Mesenchymal stem cell (in vitro differentiated cells and primary cell): ENCODE data around the gene HADH.

Source experiments
- DNase-seq: peaks from one replicate; pipeline ENCODE4 v3.0.0-alpha.2; 2013
- H2AFZ ChIP-seq: one replicate; pipeline ENCODE4 v1.6.1; 2013; ENCODE audit warnings: low read depth, mild to moderate bottlenecking, control low read depth, inconsistent platforms, low read length, moderate library complexity
- H2AK5ac ChIP-seq: 2 replicates; pipeline ENCODE4 v1.6.1; 2013; ENCODE audit warnings: low read length, moderate library complexity, mild to moderate bottlenecking, inconsistent platforms; ENCODE audit not compliant: severe bottlenecking
- H2BK120ac ChIP-seq: one replicate; pipeline ENCODE4 v1.6.1; 2013; ENCODE audit warnings: low read depth, mild to moderate bottlenecking, inconsistent platforms, low read length, moderate library complexity
- H2BK12ac ChIP-seq, 2 experiments: one replicate each; pipeline ENCODE4 v1.6.1; 2013; ENCODE audit warnings: inconsistent platforms in 2 of 2, low read length in 2 of 2, mild to moderate bottlenecking in 2 of 2, moderate library complexity in 2 of 2, control low read depth in 1 of 2
- H2BK15ac ChIP-seq: one replicate; pipeline ENCODE4 v1.6.1; 2013; ENCODE audit warnings: mild to moderate bottlenecking, low read depth, inconsistent platforms; ENCODE audit not compliant: poor library complexity, severe bottlenecking
- H2BK5ac ChIP-seq: 2 replicates; pipeline ENCODE4 v1.6.1; 2013; ENCODE audit warnings: low read depth, mild to moderate bottlenecking, low read length, control low read depth, inconsistent platforms; ENCODE audit not compliant: poor library complexity, severe bottlenecking
- H3K14ac ChIP-seq, 2 experiments: one replicate each; pipeline ENCODE4 v1.6.1; 2013; ENCODE audit warnings: inconsistent platforms in 2 of 2, low read length in 2 of 2, control low read depth in 1 of 2, mild to moderate bottlenecking in 1 of 2, moderate library complexity in 1 of 2
- H3K18ac ChIP-seq, 2 experiments: one replicate each; pipeline ENCODE4 v1.6.1; 2013; ENCODE audit warnings: inconsistent platforms in 2 of 2, low read length in 2 of 2, control low read depth in 1 of 2, low read depth in 1 of 2, mild to moderate bottlenecking in 1 of 2
- H3K23ac ChIP-seq, 2 experiments: one replicate each; pipeline ENCODE4 v1.6.1; 2013; ENCODE audit warnings: inconsistent platforms in 2 of 2, low read length in 2 of 2, mild to moderate bottlenecking in 2 of 2, moderate library complexity in 2 of 2, control low read depth in 1 of 2
- H3K27ac ChIP-seq: 2 replicates; pipeline ENCODE4 v1.5.1; 2013; ENCODE audit warnings: mild to moderate bottlenecking, moderate library complexity, low read length, control low read depth, inconsistent platforms; ENCODE audit not compliant: poor library complexity, severe bottlenecking
- H3K27me3 ChIP-seq, 2 experiments: 2 replicates each; pipeline versions ENCODE4 v1.6.1 to v1.7.0; 2013; ENCODE audit warnings: low read length in 2 of 2, mild to moderate bottlenecking in 2 of 2, moderate library complexity in 2 of 2, control low read depth in 1 of 2, inconsistent platforms in 1 of 2; ENCODE audit not compliant: control insufficient read depth in 1 of 2, insufficient read depth in 1 of 2
- H3K36me3 ChIP-seq, 2 experiments: 2 replicates each; pipeline versions ENCODE4 v1.6.1 to v1.7.0; 2013; ENCODE audit warnings: low read length in 2 of 2, control low read depth in 1 of 2, inconsistent platforms in 1 of 2, low read depth in 1 of 2, mild to moderate bottlenecking in 1 of 2; ENCODE audit not compliant: insufficient read depth in 2 of 2, control insufficient read depth in 1 of 2
- H3K4ac ChIP-seq, 2 experiments: one replicate each; pipeline ENCODE4 v1.6.1; 2013; ENCODE audit warnings: inconsistent platforms in 2 of 2, low read length in 2 of 2, mild to moderate bottlenecking in 2 of 2, moderate library complexity in 2 of 2, control low read depth in 1 of 2, low read depth in 1 of 2
- H3K4me1 ChIP-seq: 2 replicates; pipeline ENCODE4 v1.6.1; 2013; ENCODE audit warnings: low read depth, low read length, control low read depth; ENCODE audit not compliant: control insufficient read depth, insufficient read depth
- H3K4me2 ChIP-seq: 2 replicates; pipeline ENCODE4 v1.6.1; 2013; ENCODE audit warnings: low read length, mild to moderate bottlenecking, inconsistent platforms; ENCODE audit not compliant: poor library complexity, severe bottlenecking
- H3K4me3 ChIP-seq, 2 experiments: 2 replicates each; pipeline versions ENCODE4 v1.5.1 to v1.7.0; 2013; ENCODE audit warnings: low read length in 2 of 2, mild to moderate bottlenecking in 2 of 2, control low read depth in 1 of 2, low read depth in 1 of 2; ENCODE audit not compliant: insufficient read depth in 1 of 2
- H3K79me1 ChIP-seq: replicated peaks from 2 replicates; pipeline ENCODE4 v1.6.1; 2013; ENCODE audit warnings: mild to moderate bottlenecking, control low read depth, low read length, inconsistent platforms; ENCODE audit not compliant: poor library complexity, severe bottlenecking
- H3K9ac ChIP-seq: 2 replicates; pipeline ENCODE4 v1.7.0; 2013; ENCODE audit warnings: mild to moderate bottlenecking, low read length, moderate library complexity
- H3K9me3 ChIP-seq: 2 replicates; pipeline ENCODE4 v1.7.0; 2013; ENCODE audit warnings: mild to moderate bottlenecking, low read length; ENCODE audit not compliant: control insufficient read depth
- H4K8ac ChIP-seq: one replicate; pipeline ENCODE4 v1.6.1; 2013; ENCODE audit warnings: inconsistent platforms, mild to moderate bottlenecking, low read length, moderate library complexity
- H4K91ac ChIP-seq: one replicate; pipeline ENCODE4 v1.6.1; 2013; ENCODE audit warnings: mild to moderate bottlenecking, low read length, inconsistent platforms
- WGBS: methylation state at CpG from one replicate; pipeline ENCODE4 v1.1.7; 2013; ENCODE audit warnings: mixed read lengths; 5-methylcytosine and 5-hydroxymethylcytosine counted together

Gene HADH

DNA sequence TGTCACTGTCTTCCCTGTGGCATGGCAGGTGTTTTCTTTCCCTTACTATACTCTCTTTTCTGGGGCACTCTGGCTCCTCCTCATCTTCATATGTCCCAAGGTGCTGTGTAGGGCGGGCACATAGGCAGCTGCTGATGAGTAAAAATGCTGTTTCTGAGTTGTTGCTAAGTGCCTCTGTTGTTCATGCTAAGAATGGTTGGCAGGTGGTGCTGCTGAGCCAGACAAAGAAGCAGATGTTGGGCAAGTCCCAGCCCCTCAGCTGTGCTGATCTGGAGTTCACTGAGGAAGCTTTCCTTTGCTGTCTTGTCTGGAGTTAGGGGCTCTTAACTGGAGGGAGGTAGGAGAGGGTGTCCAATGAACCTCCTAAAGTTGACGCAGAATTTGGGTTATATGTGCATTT lies 40.6 kb downstream of the HADH start:
- no peak overlapping the region for H3K23ac ChIP-seq
- WGBS, result 42% methylated on average over 1 of the region's 2 CpGs

GRCh38 chr4:108031427-108032083 lies 41.9 kb downstream of the HADH start:
- DNase-seq, result peak; percentile 34
- no peak overlapping the region for H3K18ac ChIP-seq
- H2AK5ac ChIP-seq, result no peak overlapping the region
- no peak overlapping the region for H3K23ac ChIP-seq
- no peak overlapping the region for H2AFZ ChIP-seq
- no peaks in the 10 kb centered on the region for H3K27me3 ChIP-seq
- WGBS, result 100% methylated on average over 1 of the region's 4 CpGs
- H3K4me3 ChIP-seq, result no peak overlapping the region
- H2BK12ac ChIP-seq, result no peak overlapping the region
- peaks cover 35 to 67% of the 10 kb centered on the region in 2 experiments for H3K36me3 ChIP-seq
- H3K79me1 ChIP-seq, result no peaks in the 10 kb centered on the region
- no peak overlapping the region for H2BK15ac ChIP-seq
- H3K4me2 ChIP-seq, result no peak overlapping the region
- no peak overlapping the region for H3K9ac ChIP-seq
- no peaks in the 10 kb centered on the region for H3K9me3 ChIP-seq
- H3K27ac ChIP-seq, result no peak overlapping the region
- H4K8ac ChIP-seq, result no peak overlapping the region
- peaks cover 14% of the 10 kb centered on the region for H3K4me1 ChIP-seq
- H4K91ac ChIP-seq, result no peak overlapping the region
- no peak overlapping the region for H3K4ac ChIP-seq
- H3K14ac ChIP-seq, result no peak overlapping the region
- H2BK5ac ChIP-seq, result no peak overlapping the region
- H2BK120ac ChIP-seq, result no peak overlapping the region

More for the DNA sequence above, 40.6 kb downstream of the HADH start:
- Histone ChIP-seq H3K9me3 (no peaks in the 10 kb centered on the region), H3K79me1 (no peaks in the 10 kb centered on the region), H2BK15ac (no peak overlapping the region), H2BK12ac (no peak overlapping the region), H2BK5ac (no peak overlapping the region), H3K4me2 (no peak overlapping the region), H3K14ac (no peak overlapping the region), H3K4ac (no peak overlapping the region), H4K8ac (no peak overlapping the region), H3K9ac (peak overlapping the region; percentile 34), H3K18ac (no peak overlapping the region), H2AFZ (no peak overlapping the region), H3K36me3 (peaks cover 29 to 60% of the 10 kb centered on the region in 2 experiments), H3K4me1 (peaks cover 17% of the 10 kb centered on the region), H3K27me3 (no peaks in the 10 kb centered on the region), H2AK5ac (peak overlapping the region; percentile 72), H3K4me3 (no peak overlapping the region), H4K91ac (no peak overlapping the region), H3K27ac (no peak overlapping the region), H2BK120ac (no peak overlapping the region)
- peak; percentile 82 for DNase-seq

GRCh38 chr4:108033348-108033747 lies 43.7 kb downstream of the HADH start:
- H3K4me1 ChIP-seq, result peaks cover 14% of the 10 kb centered on the region
- H3K4me3 ChIP-seq, result no peak overlapping the region
- no peak overlapping the region for H4K91ac ChIP-seq
- no peak overlapping the region for H3K14ac ChIP-seq
- H3K9me3 ChIP-seq, result no peaks in the 10 kb centered on the region
- no peak overlapping the region for H3K27ac ChIP-seq
- H2AK5ac ChIP-seq, result no peak overlapping the region
- H2BK120ac ChIP-seq, result no peak overlapping the region
- H3K36me3 ChIP-seq, result peaks cover 30 to 50% of the 10 kb centered on the region in 2 experiments
- H2BK12ac ChIP-seq, result no peak overlapping the region
- H2BK5ac ChIP-seq, result no peak overlapping the region
- H3K79me1 ChIP-seq, result no peaks in the 10 kb centered on the region
- H3K27me3 ChIP-seq, result no peaks in the 10 kb centered on the region
- no peak overlapping the region for H3K4ac ChIP-seq
- no peak overlapping the region for H3K4me2 ChIP-seq
- H4K8ac ChIP-seq, result no peak overlapping the region
- no peak overlapping the region for H3K18ac ChIP-seq
- no peak overlapping the region for H3K9ac ChIP-seq
- H2BK15ac ChIP-seq, result no peak overlapping the region
- H3K23ac ChIP-seq, result no peak overlapping the region
- DNase-seq, result no peak
- H2AFZ ChIP-seq, result no peak overlapping the region

GRCh38 chr4:108034565-108034964 lies 44.9 kb downstream of the HADH start:
- no peak overlapping the region for H3K4ac ChIP-seq
- H2BK12ac ChIP-seq, result no peak overlapping the region
- no peak overlapping the region for H2AK5ac ChIP-seq
- no peak overlapping the region for H2AFZ ChIP-seq
- H3K18ac ChIP-seq, result no peak overlapping the region
- H2BK15ac ChIP-seq, result no peak overlapping the region
- no peaks in the 10 kb centered on the region for H3K27me3 ChIP-seq
- no peak overlapping the region for H4K91ac ChIP-seq
- peaks cover 7% of the 10 kb centered on the region for H3K4me1 ChIP-seq
- DNase-seq, result no peak
- H3K4me2 ChIP-seq, result no peak overlapping the region
- H3K14ac ChIP-seq, result no peak overlapping the region
- no peaks in the 10 kb centered on the region for H3K9me3 ChIP-seq
- no peak overlapping the region for H2BK5ac ChIP-seq
- H3K23ac ChIP-seq, result no peak overlapping the region
- H3K79me1 ChIP-seq, result no peaks in the 10 kb centered on the region
- peaks cover 21 to 38% of the 10 kb centered on the region in 2 experiments for H3K36me3 ChIP-seq
- no peak overlapping the region for H3K9ac ChIP-seq
- no peak overlapping the region for H3K4me3 ChIP-seq
- H2BK120ac ChIP-seq, result no peak overlapping the region
- no peak overlapping the region for H4K8ac ChIP-seq
- WGBS, result 98% methylated on average over 6 of the region's 7 CpGs
- no peak overlapping the region for H3K27ac ChIP-seq
